GM18508 (cell line): Measurements from ENCODE around the gene THEM4.
"Not testable (repeated sequence)": the region's sequence is repeated elsewhere in the genome, so short reads cannot be mapped to it uniquely, and the experiment has no call there.

Experiments used
- ATAC-seq: cut with Tn5 transposase; IDR thresholded peaks from one replicate; pipeline ENCODE4 v1.9.1; 2021; ENCODE audit warnings: moderate number of reproducible peaks; ENCODE audit not compliant: insufficient read depth, unreplicated experiment

Gene THEM4

DNA sequence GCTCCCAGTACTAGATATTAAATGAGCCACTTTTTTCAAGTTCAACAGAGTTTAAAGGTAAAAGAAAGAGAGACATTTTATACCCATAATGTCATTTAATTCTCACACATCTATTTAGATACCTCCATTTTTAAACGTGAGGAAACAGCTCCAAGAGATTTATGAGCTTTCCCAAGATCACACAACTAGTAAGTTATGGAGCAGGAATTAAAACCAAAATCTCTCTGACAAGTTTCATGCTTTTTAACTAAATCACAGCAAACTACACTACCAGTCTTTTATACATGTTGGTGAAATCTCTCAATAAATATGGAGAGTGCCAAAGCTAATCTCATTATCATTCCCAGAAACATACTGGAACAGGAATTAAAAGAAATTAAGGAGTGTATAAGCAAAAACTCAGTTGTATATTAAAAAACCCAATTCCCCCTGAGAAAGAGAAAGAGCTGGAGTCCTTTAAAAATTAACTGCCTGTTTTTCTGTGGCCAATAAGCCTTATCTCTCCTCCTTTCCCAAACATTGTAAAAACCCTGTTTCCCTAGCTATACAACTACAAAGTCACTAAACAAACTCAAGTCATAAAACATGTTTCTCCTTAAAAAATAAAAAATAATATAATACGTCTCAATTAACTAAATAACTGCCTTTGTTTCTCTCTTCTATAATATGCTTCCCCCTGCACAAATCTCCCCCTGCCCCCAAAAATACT is 26.7 kb upstream of the THEM4 start:
- ATAC-seq: no peak

DNA sequence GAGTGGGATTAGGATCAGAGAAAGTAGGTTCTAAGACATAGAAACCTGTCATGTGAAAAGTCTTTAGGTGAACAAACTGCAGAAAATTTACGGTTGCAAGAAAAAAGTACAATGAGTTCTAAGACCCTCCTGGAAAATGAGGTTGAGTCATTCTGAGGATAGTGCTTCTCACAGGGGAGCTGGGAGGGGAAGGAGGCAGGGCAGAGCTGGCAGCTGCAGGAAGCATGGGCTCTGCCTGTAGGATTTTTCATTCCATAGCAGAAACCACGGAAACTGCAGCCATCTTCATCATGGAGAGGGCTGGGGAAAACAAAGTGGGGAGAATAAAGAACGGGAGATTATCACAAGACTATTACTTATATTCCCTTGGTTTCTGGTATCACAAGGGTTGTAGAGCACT is 25.8 kb upstream of the THEM4 start:
- no peak for ATAC-seq

DNA sequence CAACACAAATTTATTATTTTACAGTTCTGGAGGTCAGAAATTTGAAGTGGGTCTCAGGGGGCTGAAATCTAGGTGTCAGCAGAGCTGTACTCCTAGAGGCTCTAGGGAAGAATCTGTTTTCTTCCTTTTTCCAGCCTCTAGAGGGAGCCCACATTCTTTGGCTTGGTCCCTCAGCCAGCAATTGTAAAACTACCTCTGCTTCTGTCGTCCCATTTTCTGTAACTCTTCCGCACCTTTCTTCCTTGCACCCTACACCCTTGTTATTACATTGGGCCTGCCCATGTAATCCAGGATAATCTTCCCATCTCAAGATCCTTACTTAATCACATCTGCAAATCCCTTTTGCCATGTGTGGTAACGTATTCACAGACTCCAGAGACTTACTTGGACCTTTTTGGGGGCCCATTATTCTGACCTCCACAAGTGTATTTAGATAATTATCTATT is 24.8 kb upstream of the THEM4 start:
- ATAC-seq: no peak

DNA sequence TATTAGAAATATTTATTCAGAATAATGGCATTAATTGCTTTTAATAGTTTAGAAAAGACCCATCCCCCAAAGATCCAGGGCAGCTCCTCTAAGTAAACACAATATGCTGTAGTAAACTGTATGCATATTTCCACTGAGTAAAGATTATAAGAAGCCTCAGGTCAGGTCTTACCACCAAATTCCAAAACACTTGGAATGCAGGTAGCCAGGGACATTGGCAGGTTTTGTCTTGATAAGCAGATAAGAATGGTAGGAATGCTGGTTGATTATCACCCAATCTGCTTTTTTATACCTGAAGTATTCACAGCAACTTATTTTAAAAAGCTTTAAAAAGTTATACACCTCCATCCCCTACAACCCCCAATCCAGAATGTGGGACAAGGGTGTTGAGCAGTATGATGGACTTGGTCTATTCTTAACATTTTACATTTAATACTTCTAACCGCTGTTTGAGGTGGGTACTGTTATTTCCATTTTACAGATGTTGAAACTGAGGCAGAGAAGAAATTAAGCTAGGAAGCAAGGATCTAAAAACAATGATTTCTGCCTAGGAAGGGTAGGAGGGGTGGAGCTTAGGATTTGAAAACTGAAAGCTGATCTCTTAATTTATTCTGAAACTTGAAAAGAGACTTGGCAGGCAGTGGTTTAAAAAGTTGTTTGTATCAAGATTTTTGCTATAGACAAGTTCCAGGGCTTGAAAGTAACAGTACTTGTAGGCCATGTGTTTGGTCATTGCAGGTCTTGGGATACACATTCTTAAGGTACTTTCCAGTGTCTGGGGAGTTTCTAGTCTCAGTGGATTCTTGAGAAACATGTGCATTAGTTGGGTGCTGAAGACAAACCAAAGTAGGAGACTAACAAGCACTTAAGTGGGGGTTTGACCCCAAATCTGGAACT is 15.6 kb upstream of the THEM4 start:
- ATAC-seq: no peak

DNA sequence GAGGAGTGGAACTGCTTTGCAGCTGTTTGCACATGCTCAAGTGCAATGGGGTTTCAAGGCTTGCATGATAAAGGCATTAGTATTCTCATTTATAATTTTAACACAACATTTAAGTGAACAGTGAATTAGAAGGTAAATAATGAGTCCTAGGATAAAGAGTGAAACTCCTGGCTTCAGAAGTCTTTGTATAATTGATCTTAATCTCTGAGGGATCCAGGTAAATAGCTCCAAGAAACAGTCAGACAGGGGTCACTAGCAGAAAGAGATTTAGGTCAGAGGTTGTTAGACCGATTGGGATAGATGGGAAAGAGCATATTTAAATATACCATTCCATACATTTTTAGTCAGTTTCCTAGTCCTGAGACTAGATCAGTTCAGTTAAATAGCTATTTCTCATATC is 14.1 kb upstream of the THEM4 start:
- ATAC-seq: no peak

DNA sequence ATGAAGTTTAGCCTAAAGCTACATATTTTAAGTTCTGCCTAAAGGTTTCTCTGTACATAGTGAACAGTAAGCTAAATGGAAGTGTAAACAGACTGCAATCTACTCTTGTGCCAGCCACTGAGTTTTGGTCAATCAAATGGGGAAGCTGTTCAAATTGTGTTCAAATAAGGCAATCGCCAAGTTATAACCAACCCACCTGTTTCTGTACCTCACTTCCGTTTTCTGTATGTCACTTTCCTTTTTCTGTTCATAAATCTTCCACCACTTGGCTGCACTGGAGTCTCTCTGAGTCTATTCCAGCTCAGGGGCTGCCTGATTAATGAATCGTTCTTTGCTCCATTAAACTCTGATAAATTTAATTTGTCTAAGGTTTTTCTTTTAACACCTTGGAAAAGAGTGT is 10.8 kb upstream of the THEM4 start:
- no peak for ATAC-seq

DNA sequence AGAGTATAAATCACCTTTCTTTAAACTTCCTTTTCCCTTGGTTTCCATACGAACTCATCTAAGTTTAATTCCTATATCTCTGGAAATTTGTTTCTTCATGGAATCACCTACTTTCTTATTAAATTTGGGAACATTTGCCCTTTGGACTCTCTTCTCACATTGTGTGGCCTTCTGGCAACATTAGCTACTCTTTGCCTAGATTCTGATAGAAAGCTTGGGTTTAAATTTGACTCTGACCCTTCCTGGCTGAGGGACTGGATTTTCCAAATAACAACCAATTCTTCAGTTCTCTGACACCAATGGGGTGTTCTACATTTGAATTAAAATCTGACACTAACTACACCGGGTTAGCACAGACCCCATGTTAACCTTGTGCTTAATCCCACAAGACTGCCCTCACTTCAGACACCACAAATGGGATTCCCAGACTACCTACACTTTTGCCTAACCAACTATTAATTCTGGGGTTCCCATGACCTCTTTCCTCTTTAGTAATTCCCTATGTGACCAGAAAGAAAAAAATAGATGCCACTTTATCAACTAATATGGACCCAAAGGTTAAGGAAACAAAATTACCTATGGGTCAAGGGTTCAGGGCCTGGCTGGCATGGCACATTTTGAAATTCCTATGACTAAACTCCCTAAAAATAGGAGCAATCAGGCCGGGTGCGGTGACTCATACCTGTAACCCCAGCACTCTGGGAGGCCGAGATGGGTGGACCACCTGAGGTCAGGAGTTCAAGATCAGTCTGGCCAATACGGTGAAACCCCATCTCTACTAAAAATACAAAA is 9.7 kb upstream of the THEM4 start:
- ATAC-seq: no peak

DNA sequence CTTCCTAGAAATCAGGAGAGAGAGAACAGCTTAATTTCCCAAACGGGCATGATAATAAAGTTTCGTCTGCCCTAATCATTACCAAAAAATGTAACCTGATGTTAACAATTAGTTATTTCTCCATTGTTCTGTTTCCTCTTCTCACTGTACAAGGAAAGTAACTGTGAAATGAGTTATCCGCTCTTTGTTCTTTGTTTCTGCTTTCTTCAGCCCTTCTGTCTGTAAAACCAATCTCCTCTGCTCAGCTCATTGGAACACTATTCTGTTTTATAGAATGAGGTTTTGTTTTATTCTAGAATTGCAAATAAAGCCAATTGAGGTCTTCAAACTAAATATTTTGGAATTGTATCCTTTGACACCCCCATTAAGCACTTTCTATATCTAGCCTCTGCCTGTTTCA is 8.8 kb upstream of the THEM4 start:
- ATAC-seq: no peak

DNA sequence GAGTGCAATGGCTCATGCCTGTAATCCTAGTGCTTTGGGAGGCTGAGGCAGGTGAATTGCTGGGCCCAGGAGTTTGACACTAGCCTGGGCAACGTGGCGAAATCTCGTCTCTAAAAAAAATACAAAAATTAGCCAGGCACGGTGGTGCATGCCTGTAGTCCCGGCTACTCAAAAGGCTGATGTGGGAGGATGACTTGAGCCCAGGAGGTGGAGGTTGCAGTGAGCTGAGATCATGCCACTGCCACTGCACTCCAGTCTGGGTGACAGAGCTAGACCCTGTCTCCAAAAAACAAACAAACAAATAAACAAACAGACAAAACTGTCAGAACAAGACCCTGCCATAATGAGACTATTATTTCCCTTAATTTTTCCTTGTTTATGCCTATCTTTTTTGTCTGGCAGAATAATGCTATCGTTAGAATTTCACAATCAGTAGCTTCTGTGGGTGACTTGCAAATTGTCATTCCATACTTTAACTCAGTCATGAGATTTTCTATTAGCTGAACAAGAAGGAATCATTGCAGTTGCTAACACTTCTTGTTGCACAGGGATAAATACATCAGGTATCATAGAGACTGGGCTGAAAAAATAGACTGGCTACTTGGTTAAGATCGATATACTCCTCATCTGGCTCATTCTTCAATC is 7.5 kb upstream of the THEM4 start:
- ATAC-seq: no peak

DNA sequence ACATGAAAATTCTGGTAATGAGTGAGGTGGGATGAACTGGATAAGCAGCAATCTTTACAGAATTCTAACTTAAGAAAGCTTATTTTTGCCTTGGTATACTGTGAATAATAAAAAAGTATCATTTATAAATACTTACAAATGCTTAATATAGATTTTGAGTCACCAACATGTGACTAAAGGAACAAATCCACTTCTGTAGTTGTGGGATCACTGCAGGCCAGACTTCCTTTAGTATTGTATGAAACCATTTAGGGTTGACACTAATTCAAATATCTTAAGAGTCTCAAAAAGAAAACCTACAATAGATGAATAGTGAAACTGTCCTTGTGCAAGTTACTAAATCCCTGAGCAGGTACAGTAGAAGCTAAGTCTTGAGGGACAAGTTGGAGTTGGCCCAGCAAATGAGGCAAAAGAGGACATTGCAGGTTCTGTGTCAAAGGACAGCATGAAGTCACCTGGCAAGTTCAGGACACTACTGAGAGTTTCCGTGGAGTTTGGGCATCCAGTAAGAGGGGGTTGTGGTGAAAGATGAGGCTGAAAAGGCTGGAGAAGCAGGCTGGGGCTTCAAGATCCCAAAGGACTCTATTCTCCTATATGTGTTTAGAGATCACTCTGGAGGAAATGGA is 5.9 kb upstream of the THEM4 start:
- ATAC-seq: no peak

DNA sequence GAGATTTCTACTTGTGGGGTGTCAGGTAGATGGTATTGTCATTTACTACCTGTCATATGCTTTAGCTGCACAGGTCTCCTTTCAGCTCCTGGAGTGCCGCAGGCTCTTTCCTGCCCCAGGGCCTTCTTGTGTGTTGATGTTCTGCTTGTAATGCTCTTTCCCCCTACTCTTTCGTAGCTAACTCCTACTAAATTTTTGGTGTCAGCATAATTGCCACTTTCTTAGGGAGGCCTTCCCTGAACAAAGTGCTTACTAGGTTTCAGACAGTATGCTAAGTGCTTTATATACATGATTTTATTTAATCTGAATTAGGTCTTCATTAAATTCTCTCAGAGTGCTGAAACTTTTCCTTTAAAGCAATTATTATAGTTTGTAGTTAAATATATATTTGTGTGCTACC is 4.8 kb upstream of the THEM4 start:
- no peak for ATAC-seq

DNA sequence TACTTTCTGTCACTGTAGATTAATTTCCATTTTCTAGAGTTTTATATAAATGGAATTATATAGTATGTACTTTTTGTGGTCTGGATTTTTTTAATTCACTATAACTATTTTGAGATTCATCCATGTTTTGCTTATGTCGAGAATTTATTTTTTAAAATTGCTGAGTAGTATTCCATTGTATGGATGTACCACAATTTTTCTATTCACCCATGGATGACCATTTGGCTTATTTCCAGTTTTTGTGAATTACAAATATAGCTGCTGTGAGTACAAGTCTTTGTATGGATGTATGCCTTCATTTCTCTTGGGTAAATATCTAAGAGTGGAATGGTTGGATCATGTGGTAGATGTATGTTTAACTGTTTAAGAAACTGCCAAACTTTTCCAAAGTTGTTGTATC is 3.7 kb upstream of the THEM4 start:
- ATAC-seq: no peak

DNA sequence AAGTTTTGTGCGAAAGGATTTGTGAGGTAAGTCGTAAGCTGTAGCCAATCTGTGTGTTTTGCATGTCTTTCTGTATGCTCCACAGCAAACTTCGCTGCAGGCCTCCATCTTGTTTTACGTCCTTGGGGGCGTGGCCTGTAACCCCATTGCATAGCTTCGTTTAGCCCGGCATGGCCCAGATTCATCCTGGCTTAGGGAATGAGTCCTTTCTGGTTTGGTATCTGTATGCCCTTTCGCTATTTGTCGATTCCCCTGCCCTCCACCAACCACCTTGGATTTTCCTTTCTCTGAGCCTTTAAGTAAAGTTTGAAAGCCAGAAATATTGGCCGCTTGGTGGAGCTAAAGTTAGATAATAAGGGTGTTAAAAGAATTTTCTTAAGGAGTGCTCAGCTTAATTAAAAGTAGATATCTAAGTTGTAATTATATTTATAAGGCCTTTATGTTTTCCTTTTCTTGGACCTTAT is 1.1 kb downstream of the THEM4 start:
- ATAC-seq: no peak

DNA sequence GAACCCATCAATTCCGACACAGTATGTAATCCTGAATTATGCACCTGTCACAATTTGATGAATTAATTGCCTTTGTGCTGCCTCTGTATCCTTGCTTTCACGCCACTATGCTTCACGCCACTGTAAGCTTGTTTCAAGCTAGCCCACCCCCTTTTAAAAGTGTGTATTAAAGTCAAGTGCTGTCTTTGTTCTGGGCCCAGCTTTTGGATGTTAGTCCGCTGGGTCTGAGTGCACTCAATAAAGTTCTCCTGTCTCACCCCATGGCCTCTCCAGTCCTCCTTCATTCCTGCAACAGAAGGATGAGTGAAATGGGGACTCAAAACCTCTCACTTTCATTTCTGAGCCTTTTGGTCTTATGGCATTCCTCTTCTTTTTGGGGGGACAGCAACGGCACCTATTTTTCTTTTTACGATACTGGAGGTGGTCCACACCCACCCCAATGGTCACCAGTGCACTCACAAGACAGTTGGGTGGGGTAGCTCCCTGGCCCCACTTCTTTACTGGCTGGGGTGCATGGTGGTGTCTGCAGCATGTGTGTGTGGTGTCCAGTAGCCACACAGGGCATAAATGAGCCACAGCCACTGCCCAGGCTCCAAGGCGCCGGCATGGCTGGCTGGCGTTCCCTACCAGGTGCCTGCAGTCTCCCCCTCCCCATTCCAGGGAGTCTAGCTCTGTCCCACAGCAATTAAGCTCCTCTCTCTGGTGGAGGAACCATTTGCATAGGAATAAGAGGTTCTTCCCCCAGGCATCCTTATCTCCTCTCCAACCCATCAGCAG is 1.8 kb downstream of the THEM4 start:
- ATAC-seq: no peak

DNA sequence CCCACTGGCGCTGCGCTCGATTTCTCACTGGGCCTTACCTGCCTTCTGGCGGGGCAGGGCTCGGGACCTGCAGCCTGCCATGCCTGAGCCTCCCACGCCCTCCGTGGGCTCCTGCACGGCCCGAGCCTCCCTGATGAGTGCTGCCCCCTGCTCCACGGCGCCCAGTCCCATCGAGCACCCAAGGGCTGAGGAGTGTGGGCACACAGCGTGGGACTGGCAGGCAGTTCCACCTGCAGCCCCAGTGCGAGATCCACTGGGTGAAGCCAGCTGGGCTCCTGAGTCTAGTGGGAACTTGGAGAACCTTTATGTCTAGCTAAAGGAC is 3.0 kb downstream of the THEM4 start:
- ATAC-seq: not testable (repeated sequence)

DNA sequence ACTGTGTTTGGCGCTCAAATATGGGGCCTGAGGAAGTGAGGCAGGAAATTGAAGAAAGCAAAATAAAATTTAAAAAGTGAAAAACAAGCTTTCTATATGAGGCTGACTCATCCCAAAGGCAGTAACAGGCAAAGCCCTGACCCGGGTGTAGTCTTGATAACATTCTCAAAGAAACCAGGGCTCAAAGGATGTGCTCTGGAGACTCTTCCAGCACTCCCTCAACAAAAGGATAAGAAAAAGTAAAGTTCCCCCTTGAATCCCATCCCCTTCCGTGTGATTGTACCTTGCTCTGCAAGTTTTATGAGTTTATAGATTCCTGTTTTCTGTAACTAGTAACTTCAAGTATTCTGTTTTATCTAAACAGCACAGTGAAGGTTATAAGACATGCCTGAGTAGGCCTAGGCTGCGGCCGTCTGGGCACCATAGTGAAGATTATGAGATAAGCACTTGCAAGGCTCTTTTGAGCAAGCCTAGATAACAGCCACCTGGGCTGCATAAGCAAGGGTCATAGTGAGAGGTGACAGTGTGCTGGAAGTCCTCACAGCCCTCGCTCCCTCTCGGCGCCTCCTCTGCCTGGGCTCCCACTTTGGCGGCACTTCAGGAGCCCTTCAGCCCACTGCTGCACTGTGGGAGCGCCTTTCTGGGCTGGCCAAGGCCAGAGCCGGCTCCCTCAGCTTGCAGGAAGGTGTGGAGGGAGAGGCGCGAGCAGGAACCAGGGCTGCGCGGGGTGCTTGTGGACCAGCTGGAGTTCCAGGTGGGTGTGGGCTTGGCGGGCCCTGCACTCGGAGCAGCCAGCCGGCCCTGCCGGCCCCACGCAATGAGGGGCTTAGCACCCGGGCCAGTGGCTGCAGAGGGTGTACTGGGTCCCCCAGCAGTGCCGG is 3.6 kb downstream of the THEM4 start:
- ATAC-seq: not testable (repeated sequence)

DNA sequence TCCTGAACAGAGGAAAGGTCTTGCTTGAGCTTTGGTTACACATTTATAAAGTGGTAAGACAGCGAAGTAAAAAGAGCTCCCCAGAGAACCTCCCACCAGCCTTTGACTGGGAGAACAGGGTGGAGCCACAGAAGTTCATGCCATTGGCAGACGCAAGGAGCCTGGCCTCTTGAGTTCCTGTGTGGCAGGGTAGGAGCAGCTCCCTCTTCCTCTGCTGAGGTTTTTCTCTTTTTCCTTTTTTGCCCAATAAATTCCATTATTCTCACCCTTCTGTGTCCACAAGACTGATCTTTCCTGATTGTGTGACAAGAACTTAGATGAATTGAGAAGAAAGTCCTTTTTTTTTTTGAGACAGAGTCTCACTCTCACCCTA is 4.3 kb downstream of the THEM4 start:
- ATAC-seq: no peak

DNA sequence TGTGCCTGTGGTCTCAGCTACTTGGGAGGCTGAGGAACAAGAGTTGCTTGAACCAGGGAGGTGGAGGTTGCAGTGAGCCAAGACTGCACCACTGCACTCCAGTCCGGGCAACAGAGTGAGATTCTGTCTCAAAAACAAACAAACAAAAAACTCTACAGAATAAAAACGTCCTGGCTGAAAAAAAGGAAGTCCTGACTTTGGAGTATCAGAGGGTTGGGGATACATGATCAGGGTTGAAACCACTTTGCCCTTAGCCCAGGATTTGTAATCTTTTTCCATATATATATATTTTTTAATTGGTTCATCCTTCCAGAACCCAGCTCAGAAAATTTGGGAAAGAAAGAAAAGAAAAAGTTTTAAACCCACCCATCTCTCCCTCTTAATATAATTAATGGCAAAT is 6.5 kb downstream of the THEM4 start:
- ATAC-seq: no peak
